ENCODE results near the gene ASF1B.

The ASF1B gene

DNA sequence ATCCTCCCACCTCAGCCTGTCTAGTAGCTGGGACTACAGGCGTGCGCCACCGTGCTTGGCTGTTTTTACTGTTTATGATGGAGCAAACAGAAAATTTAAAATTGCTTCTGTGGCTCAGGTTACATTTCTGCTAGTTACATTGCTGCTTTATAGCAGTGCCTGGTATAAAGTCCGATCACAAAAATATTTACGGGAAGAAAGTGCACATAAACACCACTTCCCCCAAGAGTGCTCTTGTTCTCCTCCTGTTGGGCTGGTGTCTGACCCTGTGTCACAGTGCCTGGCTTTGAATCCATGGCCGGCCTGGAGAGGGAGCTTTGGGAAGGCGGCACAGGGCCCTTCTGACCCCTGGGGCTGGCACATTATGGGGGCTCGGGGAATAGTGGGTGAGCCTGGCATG lies 30.7 kb downstream of the ASF1B start:
- no peaks in the 10 kb centered on the region for H3K9me2 ChIP-seq (replicated peaks; ENCODE audit: control insufficient read depth, low read length)
- no peaks in the 10 kb centered on the region for H3K27me3 ChIP-seq (ENCODE audit: control insufficient read depth, low read length)
- H3K4me2 ChIP-seq (ENCODE audit: low read length): no peak overlapping the region
- no peaks in the 10 kb centered on the region for H3K79me2 ChIP-seq (ENCODE audit: control insufficient read depth, low read length)
- no peaks in the 10 kb centered on the region for H4K20me1 ChIP-seq (ENCODE audit: control insufficient read depth, insufficient read depth, low read depth, low read length)
- H3K4me1 ChIP-seq (ENCODE audit: control insufficient read depth, low read length): 0 out of 2 replicates have a peak, but pooled peaks cover 4% of the 10 kb centered on the region
- TF ChIP-seq, protein P1, sequence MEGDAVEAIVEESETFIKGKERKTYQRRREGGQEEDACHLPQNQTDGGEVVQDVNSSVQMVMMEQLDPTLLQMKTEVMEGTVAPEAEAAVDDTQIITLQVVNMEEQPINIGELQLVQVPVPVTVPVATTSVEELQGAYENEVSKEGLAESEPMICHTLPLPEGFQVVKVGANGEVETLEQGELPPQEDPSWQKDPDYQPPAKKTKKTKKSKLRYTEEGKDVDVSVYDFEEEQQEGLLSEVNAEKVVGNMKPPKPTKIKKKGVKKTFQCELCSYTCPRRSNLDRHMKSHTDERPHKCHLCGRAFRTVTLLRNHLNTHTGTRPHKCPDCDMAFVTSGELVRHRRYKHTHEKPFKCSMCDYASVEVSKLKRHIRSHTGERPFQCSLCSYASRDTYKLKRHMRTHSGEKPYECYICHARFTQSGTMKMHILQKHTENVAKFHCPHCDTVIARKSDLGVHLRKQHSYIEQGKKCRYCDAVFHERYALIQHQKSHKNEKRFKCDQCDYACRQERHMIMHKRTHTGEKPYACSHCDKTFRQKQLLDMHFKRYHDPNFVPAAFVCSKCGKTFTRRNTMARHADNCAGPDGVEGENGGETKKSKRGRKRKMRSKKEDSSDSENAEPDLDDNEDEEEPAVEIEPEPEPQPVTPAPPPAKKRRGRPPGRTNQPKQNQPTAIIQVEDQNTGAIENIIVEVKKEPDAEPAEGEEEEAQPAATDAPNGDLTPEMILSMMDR (IDR thresholded peaks at IDR 0.05; ENCODE audit: low read depth, low read length, poor library complexity, severe bottlenecking): no peak
- no peak for TF ChIP-seq EZH2phosphoT487 (IDR thresholded peaks at IDR 0.05; ENCODE audit: borderline replicate concordance, low read length)
- peaks cover 4% of the 10 kb centered on the region; the same call in 1 of the 2 replicates for H3K36me3 ChIP-seq (ENCODE audit: control insufficient read depth, low read length)
- no peak overlapping the region for H3K27ac ChIP-seq (ENCODE audit: low read depth, low read length)
- H3F3A ChIP-seq (ENCODE audit: control insufficient read depth, insufficient read depth): no peaks in the 10 kb centered on the region
- no peaks in the 10 kb centered on the region for H3K9me3 ChIP-seq (ENCODE audit: control insufficient read depth, insufficient read depth, low read length)
- H3K4me3 ChIP-seq (ENCODE audit: low read length): no peak overlapping the region

DNA sequence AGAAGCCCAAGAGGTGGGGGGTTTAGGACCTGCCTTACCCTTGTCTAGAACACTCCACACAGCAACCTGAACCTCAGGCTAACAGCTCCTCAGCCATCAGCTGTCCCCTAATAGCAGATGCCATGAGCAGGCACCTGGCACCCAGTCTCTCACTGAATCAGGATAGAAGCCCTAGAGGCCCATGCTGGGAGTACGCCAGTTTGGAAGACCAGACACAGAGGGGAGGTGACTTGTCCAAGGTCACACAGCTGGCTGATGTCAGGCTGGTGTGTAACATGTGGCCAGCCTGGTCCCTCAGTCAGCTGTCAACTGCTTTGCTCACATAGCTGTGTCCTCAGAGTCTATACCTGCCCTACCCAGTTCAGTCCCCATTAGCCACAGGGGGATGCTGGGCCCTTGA lies 33.1 kb downstream of the ASF1B start:
- no peaks in the 10 kb centered on the region for H3F3A ChIP-seq (ENCODE audit: control insufficient read depth, insufficient read depth)
- no peaks in the 10 kb centered on the region for H3K4me1 ChIP-seq (ENCODE audit: control insufficient read depth, low read length)
- H3K4me3 ChIP-seq (ENCODE audit: low read length): no peak overlapping the region
- H3K4me2 ChIP-seq (ENCODE audit: low read length): no peak overlapping the region
- no peak for TF ChIP-seq EZH2phosphoT487 (IDR thresholded peaks at IDR 0.05; ENCODE audit: borderline replicate concordance, low read length)
- TF ChIP-seq, protein P1 (IDR thresholded peaks at IDR 0.05; ENCODE audit: low read depth, low read length, poor library complexity, severe bottlenecking): no peak
- H3K36me3 ChIP-seq (ENCODE audit: control insufficient read depth, low read length): peaks cover 6% of the 10 kb centered on the region; the same call in 1 of the 2 replicates
- H3K79me2 ChIP-seq (ENCODE audit: control insufficient read depth, low read length): no peaks in the 10 kb centered on the region
- H3K9me3 ChIP-seq (ENCODE audit: control insufficient read depth, insufficient read depth, low read length): no peaks in the 10 kb centered on the region
- no peaks in the 10 kb centered on the region for H3K27me3 ChIP-seq (ENCODE audit: control insufficient read depth, low read length)
- no peaks in the 10 kb centered on the region for H4K20me1 ChIP-seq (ENCODE audit: control insufficient read depth, insufficient read depth, low read depth, low read length)
- no peak overlapping the region for H3K27ac ChIP-seq (ENCODE audit: low read depth, low read length)
- H3K9me2 ChIP-seq (replicated peaks; ENCODE audit: control insufficient read depth, low read length): no peaks in the 10 kb centered on the region

DNA sequence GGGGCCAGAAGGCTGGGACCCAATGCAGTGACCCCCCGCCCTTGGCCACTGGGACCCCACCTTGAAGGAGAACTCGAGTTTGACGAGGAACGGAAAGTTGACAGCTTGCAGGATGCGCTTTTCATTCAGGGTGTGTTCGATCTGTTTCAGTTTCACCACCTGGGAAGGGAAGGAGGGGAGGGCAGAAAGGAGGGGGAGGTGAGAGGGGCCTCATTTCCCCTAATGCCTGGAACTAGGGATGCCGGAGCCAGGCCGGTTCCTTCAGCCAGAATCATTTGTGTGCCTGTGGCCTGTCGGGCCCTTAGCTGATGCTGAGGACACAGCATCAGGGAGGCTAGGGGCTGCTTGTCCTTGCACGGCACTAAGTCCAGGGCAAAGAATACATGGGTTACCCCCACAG lies 33.6 kb downstream of the ASF1B start:
- H3K27me3 ChIP-seq (ENCODE audit: control insufficient read depth, low read length): no peaks in the 10 kb centered on the region
- H3K4me1 ChIP-seq (ENCODE audit: control insufficient read depth, low read length): no peaks in the 10 kb centered on the region
- peaks cover 6% of the 10 kb centered on the region; the same call in 1 of the 2 replicates for H3K36me3 ChIP-seq (ENCODE audit: control insufficient read depth, low read length)
- H4K20me1 ChIP-seq (ENCODE audit: control insufficient read depth, insufficient read depth, low read depth, low read length): no peaks in the 10 kb centered on the region
- no peaks in the 10 kb centered on the region for H3K9me3 ChIP-seq (ENCODE audit: control insufficient read depth, insufficient read depth, low read length)
- no peak overlapping the region for H3K4me2 ChIP-seq (ENCODE audit: low read length)
- H3F3A ChIP-seq (ENCODE audit: control insufficient read depth, insufficient read depth): no peaks in the 10 kb centered on the region
- TF ChIP-seq, protein P1 (IDR thresholded peaks at IDR 0.05; ENCODE audit: low read depth, low read length, poor library complexity, severe bottlenecking): no peak
- H3K4me3 ChIP-seq (ENCODE audit: low read length): no peak overlapping the region
- no peaks in the 10 kb centered on the region for H3K9me2 ChIP-seq (replicated peaks; ENCODE audit: control insufficient read depth, low read length)
- no peak overlapping the region for H3K27ac ChIP-seq (ENCODE audit: low read depth, low read length)
- no peaks in the 10 kb centered on the region for H3K79me2 ChIP-seq (ENCODE audit: control insufficient read depth, low read length)

Measured in DOHH2 (cell line).